GM12873 (cell line): ENCODE measurements around the gene DNPH1.

Source experiments
- CTCF ChIP-seq: IDR thresholded peaks from 2 replicates; pipeline ENCODE4 v1.5.1; 2012; ENCODE audit warnings: low read depth, mild to moderate bottlenecking, moderate library complexity, low read length, control low read depth; ENCODE audit not compliant: insufficient read depth; ENCODE audit errors: missing control alignments

DNPH1 gene

GRCh38 chr6:43222418-43223059 is 6.7 kb downstream of the DNPH1 start:
- no peak for TF ChIP-seq CTCF

- no peak for TF ChIP-seq CTCF
Observed at GRCh38 chr6:43221046-43221972, 8.0 kb downstream of the DNPH1 start.

DNA sequence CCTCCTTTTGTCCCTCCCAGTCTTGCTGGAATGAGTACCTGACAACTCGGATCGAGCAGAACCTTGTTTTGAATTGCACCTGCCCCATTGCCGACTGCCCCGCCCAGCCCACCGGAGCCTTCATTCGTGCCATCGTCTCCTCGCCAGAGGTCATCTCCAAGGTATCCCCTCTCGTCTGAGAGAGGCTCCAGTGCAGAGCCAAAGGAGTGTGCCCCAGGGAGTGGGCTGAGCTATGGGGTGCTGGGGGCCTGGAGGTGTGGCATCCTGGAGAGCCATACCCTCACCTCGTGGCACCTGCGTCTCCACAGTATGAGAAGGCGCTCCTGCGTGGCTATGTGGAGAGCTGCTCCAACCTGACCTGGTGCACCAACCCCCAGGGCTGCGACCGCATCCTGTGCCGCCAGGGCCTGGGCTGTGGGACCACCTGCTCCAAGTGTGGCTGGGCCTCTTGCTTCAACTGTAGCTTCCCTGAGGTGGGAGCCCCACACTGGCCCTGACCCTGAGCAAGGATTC is 8.8 kb downstream of the DNPH1 start:
- no peak for TF ChIP-seq CTCF

DNA sequence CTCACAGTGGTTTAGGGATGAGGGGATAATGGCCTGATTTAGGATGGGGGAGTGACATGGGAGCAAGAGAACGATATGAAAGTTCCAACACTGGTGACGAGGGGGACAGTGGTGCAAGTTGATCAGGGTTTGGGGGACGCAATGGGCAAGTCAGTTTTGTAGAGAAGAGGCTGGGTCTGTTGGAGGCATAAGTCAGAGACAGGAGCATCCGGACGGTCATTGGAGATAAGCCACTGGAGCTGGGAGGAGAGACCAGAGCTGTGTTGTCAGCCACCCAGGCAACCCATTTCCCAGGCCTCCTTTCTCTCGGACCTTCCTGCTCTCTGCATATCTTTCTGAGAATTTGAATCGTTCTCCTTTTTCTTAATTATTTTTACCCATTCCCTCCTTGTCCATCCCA is 9.5 kb downstream of the DNPH1 start:
- no peak for TF ChIP-seq CTCF

- TF ChIP-seq CTCF, result no peak
Observed at GRCh38 chr6:43219119-43219518, 10.2 kb downstream of the DNPH1 start.

DNA sequence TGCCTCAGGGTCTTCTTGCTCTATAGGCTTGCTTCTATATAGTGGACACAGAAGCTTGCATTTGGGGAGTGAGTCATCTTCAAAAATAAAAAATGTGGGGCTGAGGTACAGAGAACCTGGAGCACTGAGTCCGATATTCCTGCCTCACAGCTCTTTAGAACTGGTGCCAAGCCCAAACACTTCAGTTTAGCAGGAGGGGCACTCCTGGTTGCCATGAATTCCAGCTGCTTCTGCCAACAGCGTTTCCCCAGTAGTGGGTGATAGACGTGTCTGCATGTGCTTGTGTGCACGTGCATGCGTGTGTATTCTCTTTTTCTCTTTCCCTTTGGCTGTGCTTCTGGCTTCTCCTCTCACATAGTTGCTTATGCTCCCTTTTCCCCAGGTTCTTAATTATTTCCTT is 11.9 kb downstream of the DNPH1 start:
- TF ChIP-seq CTCF, result no peak

GRCh38 chr6:43216200-43216599 is 13.1 kb downstream of the DNPH1 start:
- TF ChIP-seq CTCF, result no peak
